GDM1 (cell line): Measurements from ENCODE around the gene RGS6.

ENCODE experiments used
- DNase-seq: peaks from one replicate; lab custom pipeline; 2025; lab: John Stamatoyannopoulos, UW

RGS6 gene

DNA sequence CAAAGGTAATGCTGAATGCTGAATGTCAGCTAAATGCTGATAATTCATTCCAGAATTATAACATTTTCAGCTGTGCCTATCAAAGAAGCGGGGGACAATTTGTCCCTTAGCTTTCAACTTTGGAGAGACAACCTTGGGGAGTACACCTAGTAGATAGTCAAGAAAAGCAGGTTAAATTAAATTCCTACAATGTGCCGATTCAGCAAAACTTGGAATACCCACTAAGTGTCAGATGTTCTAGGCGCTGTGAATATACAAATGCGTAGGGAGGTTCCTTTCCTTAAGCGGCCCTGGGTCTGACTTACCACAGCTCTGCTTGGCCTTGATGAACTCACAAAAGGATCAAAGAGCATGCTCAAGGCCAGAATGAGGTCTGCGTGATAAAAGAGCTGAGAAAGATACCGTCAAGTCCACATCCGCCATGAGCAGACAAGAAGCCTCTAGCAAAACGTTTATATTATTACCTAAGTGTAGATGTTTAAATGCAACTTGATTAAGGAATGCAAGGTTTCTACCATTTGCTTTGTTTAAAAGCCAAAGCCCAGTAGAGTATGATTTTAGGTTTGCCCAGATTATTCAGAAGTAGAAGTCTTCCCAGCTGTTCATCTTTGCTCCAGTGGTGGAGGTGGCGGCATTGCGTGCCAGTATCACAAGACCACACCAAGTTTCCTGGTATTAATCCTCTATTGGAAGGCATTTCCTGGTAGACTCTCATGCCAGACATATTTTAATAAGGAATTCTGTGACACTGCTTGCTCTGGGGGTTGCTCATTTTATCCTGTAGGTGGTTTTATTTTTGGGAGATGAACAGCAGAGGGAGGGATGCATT, 593.1 kb downstream of the RGS6 start:
- no peak for DNase-seq

DNA sequence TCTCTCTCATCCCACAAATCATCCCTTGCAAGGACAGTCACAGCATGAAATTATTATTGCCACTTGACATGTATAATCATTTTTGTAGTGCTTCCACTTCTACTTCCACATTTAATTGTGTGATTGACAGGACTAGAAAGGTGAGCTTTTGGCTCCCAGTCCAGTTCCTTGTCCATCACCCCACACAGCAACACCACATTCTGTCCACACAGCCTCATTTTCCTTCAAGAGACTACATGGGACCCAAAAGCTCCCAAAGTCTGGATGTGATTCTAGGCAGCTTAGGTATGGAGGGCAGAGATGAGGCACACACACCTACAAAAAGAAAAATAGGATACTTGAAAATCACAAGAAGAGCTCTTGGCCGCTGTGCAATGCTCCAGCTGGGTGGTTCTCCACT, 595.4 kb downstream of the RGS6 start:
- no peak for DNase-seq

DNA sequence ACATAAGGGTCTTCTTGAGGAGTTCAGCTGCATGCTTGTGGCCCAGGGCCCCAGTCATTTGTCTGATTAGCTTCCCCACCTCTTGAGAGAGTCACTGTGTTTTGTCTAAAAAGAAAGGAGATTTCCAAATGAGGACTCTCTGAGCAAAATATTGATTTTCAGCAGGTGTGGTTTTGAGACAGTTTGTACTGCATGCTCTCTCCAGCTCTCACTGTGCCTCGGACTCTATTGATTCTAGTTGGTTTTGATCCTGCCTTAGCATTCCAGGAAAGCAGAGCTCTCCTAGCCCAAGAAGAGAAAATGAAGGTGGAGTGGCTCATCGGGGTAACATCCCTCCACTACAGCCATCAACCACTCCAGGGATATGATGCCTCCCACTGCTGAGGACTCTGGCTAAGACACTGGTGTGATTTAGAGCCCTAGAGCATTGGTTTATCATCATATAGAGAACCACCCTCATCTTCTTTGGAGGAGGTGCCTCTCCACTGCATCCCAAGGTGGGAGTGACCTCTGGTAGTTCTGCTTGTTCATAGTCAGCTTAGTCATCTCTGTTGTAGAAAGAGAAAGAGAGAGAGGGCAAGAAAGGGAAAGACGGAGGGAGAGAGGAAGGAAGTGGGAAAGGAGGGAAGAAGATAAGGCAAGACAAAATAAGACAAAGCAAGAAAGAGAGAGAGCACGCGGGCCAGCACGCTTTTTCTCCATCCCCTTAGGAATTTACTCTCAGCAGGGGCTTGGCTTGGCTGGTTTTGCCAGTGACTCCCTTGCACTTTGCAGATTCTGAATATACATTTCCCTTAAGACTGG, 596.0 kb downstream of the RGS6 start:
- no peak for DNase-seq

DNA sequence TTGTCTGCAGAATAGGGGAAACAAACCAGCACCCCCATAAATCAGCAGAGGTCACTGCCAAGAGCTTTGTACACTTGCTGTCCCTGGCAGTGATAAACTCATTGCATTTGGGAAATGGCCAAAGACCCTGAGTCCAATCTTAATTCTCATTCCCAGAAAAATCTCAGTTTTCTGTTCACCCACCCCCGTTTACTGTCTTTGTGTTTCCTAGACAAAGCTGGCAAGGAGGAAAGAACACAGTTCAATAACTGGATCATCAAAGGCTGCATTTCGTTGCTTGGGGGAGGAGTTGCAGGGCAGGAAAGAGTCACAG, 596.6 kb downstream of the RGS6 start:
- DNase-seq: no peak

DNA sequence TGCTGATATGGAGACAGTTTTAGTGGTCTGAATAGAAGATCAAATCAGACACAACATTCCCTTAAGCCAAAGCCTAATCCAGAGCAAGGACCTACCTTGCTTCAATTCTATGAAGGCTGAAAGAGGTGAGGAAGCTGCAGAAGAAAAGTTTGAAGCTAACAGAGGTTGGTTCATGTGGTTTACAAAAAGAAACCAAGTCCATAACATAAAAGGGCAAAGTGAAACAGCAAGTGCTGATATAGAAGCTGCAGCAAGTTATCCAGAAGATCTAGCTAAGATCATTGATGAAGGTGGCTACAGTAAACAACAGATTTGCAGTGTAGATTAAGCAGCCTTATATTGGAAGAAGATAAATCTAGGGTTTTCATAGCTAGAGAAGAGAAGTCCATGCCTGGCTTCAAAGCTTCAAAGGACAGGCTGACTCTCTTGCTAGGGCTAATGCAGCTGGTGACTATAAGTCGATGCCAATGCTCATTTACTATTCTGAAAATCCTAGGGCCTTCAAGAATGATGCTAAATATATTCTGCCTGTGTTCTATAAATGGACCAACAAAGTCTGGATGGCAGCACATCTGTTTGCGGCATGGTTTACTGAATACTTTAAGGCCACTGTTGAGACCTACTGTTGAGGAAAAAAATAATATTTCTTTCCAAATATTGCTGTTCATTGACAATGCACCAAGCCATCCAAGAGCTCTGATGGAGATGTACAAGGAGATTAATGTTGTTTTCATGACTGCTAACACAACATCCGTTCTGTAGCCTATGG, 600.6 kb downstream of the RGS6 start:
- no peak for DNase-seq

DNA sequence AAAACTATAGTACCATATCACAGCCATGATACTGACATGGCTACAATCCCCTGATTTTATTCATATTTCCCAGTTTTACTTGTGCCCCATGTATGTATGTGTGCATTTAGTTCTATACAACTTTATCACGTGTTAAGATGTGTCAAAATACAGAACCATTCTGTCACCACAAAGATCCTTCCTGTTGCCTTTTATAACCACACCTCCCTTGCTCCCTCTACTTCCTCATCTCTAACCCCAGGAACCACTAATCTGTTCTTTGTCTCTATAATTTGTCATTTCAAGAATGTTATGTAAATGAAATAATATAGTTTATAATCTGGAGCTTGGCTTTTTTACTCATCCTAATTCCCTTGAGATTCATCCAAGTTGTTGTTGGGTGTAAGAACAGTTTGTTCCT, 603.3 kb downstream of the RGS6 start:
- DNase-seq: peak; percentile 42

DNA sequence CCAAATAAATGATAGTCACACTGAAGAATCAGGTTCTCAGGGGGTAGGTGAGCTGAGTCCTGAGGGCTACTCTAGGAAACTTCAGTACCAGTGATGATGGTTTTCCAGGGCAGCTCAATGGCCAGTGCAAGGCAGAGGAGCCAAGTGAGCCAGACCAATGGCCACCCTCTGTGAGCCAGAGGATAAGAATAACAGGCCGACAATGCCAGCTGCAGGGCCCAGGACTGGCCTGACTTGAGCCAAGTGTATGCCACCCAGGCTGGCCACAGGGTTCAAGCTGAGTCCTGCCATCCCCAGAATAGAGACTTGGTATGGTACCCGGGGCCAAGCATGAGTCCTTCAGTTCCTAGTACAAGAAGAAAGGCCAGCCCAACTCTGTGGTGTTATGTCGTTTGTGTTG, 606.2 kb downstream of the RGS6 start:
- no peak for DNase-seq

DNA sequence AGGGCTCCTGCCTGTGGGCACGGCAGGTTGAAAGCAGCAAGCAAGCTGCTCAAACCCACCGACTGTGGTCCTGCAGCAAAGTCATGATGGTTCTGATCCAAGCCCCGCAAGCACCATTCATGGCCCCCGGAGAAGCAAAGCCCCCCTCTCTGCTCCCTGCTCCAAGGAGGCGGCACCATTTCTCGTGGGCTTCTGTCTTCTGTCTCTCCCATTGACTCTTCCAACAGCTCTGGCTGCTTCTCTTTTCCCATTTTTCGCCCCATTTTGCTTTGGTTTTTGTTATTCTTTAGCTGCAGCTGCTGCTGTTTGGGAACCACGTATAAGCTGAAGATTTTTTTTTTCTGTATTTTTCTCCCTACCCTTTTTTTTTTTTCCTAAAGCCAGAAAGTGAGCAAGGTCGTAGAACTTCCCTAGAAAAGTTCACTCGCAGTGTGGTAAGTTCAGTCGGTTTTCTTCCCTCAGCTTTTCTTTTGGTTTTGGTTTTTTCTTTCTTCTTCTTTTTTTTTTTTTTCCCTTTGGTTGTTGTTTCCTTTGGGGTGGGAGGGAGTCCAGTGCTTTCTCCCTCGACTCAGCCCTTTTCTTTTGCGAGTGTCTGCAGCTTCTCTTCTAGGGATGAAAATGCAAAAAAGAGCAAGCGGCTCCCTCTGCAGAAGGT, 607.6 kb downstream of the RGS6 start:
- no peak for DNase-seq

DNA sequence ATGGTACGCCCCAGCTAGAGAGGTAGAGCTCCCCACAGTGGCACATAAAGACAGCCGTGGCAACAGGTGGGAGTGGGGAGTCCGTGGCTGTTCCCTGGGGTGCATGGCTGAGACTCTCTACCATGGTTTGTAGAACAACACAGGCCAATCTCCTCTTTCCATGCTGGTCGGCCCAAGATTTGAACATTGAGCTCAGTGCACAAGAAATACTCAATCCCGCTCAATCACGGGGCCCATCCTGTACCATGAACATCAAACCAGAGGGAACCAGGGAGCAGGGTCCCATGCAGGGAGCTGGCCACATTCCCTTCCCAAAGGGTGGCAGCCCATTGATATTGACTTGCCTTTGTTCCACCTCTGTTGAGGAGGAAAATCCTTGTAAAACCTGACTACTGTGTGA, 608.6 kb downstream of the RGS6 start:
- DNase-seq: no peak

DNA sequence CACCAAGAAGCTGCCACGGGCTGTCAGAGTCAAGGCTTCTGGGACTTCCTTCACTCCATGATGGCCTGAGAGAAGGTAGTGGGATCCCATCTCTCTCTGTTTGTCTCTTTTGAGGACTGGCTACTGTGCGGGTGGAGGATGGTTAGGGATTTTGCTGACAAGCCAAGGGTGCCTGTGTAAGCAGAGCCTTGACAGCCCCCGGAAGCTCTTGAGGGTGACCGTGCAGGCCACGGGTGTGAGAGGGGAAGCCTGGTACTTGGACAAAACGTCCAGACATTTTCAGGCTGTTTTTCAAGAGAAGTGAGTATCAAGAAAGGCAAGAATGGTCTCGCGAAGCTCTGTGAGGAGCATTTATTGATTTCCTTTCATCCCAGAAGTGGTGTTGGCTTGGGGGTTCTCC, 609.3 kb downstream of the RGS6 start:
- DNase-seq: no peak

DNA sequence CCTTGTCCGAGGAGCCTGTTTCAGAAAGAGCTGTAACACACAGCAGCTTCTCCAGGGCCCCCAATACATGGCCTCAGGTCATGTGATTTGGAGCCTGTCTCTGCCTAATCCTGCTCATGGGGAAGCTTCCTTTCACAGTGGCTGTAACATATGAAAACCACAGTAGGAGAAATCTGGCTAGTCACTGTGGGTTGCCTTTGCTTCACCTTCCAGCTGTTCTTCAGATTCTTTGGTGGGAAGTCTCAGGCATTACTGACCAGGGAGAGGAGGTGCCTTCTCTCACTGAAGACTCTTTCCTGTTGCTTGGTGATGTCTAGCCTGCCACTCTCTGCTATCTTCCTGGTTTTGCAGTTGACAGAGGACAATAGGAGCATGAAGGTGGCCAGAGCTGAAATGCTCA, 611.1 kb downstream of the RGS6 start:
- no peak for DNase-seq

DNA sequence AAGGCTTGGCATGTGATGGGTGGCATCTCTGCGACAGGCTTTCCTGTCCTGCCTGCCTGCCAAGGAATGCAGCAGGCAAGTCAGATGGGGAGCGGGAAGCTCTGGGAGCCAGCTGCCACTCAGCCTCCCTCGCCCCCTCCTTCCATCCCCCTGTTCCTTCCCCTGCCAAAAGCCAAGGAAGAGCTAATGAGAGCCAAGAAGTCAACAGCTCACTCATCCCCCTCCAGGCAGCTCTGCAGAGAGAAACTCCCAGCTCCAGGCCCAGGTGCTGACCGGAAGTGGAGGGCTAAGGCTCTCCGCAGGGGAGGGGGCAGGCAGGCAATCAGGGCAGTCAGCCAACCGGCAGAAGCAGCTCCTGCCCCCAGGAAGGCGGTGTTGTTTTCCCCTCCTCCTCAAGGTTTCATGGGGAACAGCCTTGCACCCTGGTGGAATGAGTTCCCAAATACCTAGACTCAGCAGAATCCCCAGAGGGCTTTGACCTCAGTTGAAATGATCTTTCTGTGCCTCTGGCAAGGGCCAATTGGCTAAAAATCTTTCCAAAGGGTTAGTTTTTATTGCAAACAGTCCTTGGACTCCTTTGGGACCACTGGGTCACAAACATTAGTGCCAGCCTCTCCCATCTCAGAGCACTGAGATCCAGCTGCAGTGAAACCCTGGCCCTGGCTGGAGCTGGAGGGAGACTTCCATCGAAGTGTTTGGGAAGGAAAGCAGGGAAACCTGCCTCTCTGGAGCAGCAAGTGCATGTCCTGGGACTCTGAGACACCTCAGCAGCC, 612.6 kb downstream of the RGS6 start:
- DNase-seq: no peak

DNA sequence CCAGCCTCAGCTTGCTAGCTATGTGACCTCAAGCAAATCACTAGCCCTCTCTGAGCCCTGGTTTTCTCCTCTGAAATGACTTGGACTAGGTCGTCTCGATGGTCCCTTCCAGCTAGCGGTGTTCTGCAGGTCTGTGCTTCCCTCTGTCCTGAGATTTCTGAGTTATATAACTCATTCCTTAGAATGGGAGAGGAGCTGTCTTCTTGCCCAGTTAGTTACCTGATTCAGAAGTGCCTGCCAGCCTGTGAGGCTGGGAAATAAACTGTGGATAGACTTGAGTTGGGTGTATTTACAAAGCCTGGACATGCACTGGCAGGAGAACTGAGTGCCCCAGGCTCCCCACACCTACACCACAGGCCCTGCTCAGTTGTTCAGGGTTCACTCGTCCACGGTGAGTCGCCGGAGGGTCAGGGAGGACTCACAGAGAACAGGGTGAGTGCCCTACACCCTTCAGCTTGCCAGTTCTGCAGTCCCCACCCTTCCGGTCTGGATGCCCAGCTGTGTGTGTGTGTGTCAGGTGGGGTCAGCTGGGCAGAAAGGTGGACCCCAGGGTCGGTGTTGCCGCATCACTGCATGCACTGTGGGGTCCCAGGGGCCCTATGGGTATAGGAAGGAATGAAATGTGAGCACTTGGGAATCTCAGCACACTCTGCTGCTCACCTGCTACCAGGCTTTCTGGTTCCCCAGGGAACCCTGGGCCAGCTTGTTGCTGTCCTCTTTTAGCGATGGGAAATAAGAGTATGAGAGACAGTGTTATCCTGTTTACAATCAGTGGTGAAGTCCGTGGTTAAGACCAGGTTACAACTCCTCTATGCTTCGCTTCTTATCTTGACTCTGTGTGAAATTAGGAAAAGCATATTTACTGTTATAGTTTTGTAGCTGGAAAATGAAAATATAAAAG, 613.4 kb downstream of the RGS6 start:
- no peak for DNase-seq

DNA sequence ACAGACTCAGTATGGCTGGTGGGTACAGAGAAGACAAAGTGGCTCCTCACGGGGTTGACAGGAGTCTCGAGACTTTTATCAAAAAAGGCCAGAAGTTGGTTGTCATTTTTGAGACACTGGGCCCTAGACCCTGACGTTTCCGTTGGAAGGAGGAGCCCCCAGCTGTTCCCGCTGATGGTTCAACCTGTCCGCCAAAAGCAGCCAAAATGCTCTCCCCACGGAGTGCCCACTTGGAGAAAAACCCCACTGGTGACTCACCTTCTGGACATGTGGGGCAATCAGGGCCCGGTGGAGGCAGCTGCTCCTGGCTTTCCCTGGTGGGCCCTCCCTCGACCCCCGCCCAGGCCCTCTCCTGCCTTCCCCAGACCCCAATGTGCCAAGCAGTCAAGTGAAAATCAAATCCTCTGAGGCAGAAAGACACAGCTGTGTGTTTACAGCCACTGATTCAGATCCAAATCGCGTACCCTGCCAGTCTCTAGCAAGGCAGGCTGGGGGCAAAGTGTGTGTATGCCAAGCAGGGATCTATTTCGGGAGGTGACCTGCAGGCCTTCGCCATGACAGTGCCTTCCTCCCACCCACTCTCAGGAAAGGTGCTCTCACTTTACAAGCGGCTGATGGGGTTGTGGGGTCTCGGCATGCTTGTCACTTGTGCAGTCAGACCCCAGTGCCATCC, 614.3 kb downstream of the RGS6 start:
- no peak for DNase-seq

DNA sequence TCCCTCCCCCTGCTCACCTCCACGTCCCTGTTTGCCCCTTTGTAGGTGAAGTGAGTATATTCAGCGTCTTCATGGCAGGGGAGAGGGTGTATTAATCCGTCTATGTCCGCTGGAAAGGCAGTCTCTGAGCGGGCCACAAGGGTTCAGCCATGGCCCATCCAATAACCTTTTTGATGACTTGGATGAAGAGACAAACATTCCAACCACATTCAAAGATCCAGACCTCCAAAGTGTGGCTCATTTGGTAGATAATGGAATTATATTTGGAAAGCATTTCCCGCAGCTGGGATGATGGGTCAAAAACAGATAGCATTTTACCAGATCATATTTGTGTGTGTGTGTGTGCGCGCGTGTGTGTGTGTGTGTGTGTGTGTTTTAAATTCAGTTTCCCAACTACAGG, 615.8 kb downstream of the RGS6 start:
- DNase-seq: no peak

DNA sequence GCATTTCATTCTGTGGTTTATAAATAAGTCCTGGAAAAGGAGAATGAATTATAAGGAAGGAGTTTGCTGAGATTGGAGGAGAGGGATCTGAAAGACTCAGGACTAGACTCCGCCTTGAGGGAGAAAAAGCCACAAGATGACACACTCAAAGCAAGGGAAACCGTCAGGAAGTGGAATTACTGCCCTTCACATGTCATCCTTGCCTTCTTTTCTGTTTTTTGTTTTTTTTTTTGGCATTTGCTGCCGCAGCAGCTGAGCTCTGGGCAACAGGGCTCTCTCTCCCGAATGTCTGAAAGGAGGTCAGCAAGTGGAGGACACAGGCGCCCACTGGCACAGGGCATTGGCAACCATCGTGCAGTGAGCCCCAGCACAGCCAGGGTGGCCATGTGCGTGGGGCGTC, 616.8 kb downstream of the RGS6 start:
- DNase-seq: no peak

DNA sequence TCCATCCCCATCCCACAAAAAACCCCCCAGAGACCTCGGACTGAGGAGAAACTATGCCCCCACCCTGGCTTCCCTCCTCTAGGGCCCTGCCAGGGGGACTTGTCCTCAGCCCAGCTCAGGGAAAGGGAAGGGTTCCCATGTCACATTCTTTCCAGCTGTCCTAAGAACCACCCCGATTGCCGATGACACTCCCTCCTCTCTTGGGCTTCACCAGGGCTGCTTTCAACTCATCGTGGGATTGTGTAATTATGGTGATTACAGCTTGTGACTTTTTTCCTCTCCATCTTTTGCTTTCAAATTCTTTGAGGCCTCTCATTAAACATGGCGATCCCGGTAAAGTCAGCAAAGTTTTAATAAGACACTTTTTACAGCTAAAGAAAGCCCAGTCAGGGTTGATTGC, 617.6 kb downstream of the RGS6 start:
- DNase-seq: no peak

DNA sequence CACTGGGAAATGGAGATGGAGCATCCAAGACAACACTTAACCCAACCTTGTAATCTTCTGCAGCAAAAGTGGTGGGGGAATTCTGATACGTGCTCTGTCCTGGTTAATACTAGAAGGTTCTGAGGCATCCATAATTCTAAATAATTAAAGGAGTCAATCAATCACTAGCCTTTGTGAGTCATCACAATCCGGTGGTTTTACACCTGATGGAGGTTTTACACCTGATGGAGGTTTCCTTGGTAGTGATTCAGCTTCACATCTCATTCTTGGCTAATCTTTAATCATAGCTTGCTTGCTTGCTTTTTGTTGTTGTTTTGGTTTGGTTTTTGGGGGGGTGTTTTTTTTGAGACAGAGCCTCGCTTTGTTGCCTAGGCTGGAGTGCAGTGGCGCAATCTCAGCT, 618.3 kb downstream of the RGS6 start:
- DNase-seq: no peak

DNA sequence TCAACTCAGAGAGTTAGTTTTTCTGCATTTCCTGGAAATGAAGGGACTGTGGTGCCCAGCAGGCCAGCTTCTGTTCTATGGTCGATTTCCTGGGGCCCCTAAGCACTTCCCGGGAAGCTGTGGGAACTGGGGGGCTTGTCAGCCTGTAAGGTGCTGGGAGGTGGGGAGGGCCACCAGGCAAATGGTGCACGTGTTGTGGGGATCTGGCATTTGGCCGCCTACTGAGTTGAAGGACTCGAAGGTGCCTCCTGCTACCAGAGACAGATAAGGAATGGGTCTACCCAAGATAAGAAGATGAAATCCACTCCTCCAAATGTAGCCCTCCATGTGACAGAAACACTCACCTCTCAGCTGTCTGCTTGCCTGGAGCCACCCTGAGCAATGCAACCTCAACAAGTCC, 620.0 kb downstream of the RGS6 start:
- no peak for DNase-seq

DNA sequence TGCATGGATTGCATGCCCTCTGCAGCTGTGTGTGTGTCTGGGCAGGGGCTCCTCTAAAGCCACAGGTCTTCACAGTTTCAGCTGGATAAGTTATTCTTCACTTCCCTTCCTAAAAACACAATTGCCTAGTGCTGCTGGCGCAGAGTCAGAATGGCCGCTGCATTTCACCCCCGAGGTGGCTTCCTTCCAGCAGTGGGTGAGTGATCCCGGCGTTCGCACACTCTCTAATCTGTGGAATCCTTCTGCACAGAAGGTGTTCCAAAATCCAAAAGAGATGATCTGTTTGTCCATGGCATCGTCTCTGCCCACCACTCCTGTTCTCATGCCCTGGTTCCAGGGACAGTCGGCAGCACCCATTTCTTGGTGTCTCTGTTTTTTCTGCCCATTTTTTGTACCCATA, 620.9 kb downstream of the RGS6 start:
- no peak for DNase-seq
